Pancreas (tissue), 10 donors: ENCODE data around the gene FBXO36. TPM values are rescaled to one million over a fixed set of nuclear protein-coding genes. Genes with fewer than 3 reads are reported as not detected.

Source experiments
- ATAC-seq, 4 donors: fragments of 200-7000 bp; cut with Tn5 transposase; one replicate each; pipeline versions ENCODE4 v1.8.0 to v1.9.1; 2020; ENCODE audit warnings: mild to moderate bottlenecking in 4 of 4, moderate library complexity in 4 of 4
- DNase-seq, 6 donors: peaks; one replicate each; pipeline ENCODE4 v3.0.0-alpha.2; 2020
- FAIRE-seq: peaks from 2 replicates; lab custom pipeline; 2012; peaks lifted over from hg19 to GRCh38; lab: Jason Lieb, UNC
- H3K27ac ChIP-seq, 4 donors: fragments of 200-600 bp; sonication (generic); 1 replicate in 3 of 4; 2 replicates in 1 of 4; pipeline versions ENCODE4 v1.5.0 to v1.8.0; 2020
- H3K27me3 ChIP-seq, 4 donors: fragments of 200-600 bp; one replicate each; pipeline ENCODE4 v1.8.0; 2021
- H3K36me3 ChIP-seq, 3 donors: fragments of 200-600 bp; sonication (generic) in 1 of 3; one replicate each; pipeline versions ENCODE4 v1.5.0 to v1.8.0; 2020 to 2021
- H3K4me1 ChIP-seq, 3 donors: fragments of 200-600 bp; one replicate each; pipeline ENCODE4 v1.8.0; 2021
- H3K4me3 ChIP-seq, 4 donors: fragments of 200-600 bp; sonication (generic) in 2 of 4; one replicate each; pipeline versions ENCODE4 v1.5.0 to v1.8.0; 2020 to 2021
- H3K9me3 ChIP-seq, 4 donors: fragments of 200-600 bp; one replicate each; pipeline ENCODE4 v1.8.0; 2021
- CTCF ChIP-seq, 4 donors: fragments of 200-600 bp; sonication (generic) in 3 of 4; IDR thresholded peaks; one replicate each; pipeline versions ENCODE4 v1.5.0 to v1.8.0; 2021; ENCODE audit warnings: antibody characterized with exemption in 4 of 4
- WGBS, 2 donors: extraction: QIAGEN DNeasy Blood & Tissue Kit; methylation state at CpG; one replicate each; pipeline ENCODE4 v1.1.7; 2013; 5-methylcytosine and 5-hydroxymethylcytosine counted together
- intact Hi-C, 3 donors: fragments of 100-400 bp; cut with DNase I; formaldehyde crosslinking; loops; one replicate each; pipeline versions ENCODE4 v1.11.1 to v1.14.2; 2022
- polyA plus RNA-seq, 2 donors: library from polyadenylated mRNA; stranded (reverse); fragments of 200-250 nt; gene quantifications; one replicate each; pipeline ENCODE4 v1.2.3, GENCODE V29; 2013
- total RNA-seq, 6 donors: library from RNA; stranded (reverse); fragmentation: NEBNext Ultra II Directional in 4 of 6; extraction: Animal tissue kit (Norgen Biotek cat#: 25700) in 4 of 6; gene quantifications; one replicate each; pipeline versions ENCODE4 v1.2.1 to v1.2.4, GENCODE V29; 2021 to 2023
- donor health status: healthy with polysubstance abuse.
- donor health status: DM: no; HTN: no; CAD: no; lungs with moderate emphysema.
- donor health status: DM: no; HTN: no; CAD: no.
- donor health status: control.
- donor health status: control.
- donor health status: Bipolar disorder and iron deficiency.
- donor health status: DM: yes; HTN: yes; CAD: no.
- donor health status: DM: no; HTN: no; CAD: no.
- donor health status: DM: no; HTN: no; CAD: no.
- donor health status: DM: yes; HTN: yes; CAD: no.

Gene FBXO36
- total and polyA plus RNA-seq, 8 donors = 0.84 to 1.8 (median 1.2) TPM

GRCh38 chr2:229927817-229928321 lies 5.6 kb downstream of the FBXO36 start:
- no peak for TF ChIP-seq CTCF (IDR thresholded peaks at IDR 0.05)
- Histone ChIP-seq H3K9me3 (no peaks in the 10 kb centered on the region), H3K27me3 (no peaks in the 10 kb centered on the region), H3K4me1 (peaks cover 0 to 5% (median 3%) of the 10 kb centered on the region in 3 donors), H3K36me3 (no peaks in the 10 kb centered on the region), H3K4me3 (no peak overlapping the region), H3K27ac (no peak overlapping the region)
- 69 to 77% methylated on average over 2 of the region's 2 CpGs for WGBS, 2 donors
- DNase-seq (no peak), ATAC-seq (no peak), FAIRE-seq (no peak)
- intact Hi-C loops = no loop called here

GRCh38 chr2:229930656-229931055 lies 8.4 kb downstream of the FBXO36 start:
- TF ChIP-seq CTCF (IDR thresholded peaks at IDR 0.05) = no peak
- H3K9me3 ChIP-seq = no peaks in the 10 kb centered on the region
- ATAC-seq = no peak
- H3K4me3 ChIP-seq = no peak overlapping the region
- no peaks in the 10 kb centered on the region for H3K36me3 ChIP-seq
- intact Hi-C loops = no loop called here
- 86 to 88% methylated on average over 7 of the region's 7 CpGs for WGBS, 2 donors
- H3K27me3 ChIP-seq = no peaks in the 10 kb centered on the region
- no peak for DNase-seq
- H3K4me1 ChIP-seq = no peaks in the 10 kb centered on the region
- no peak overlapping the region for H3K27ac ChIP-seq
- FAIRE-seq = no peak

GRCh38 chr2:229931241-229931640 lies 8.9 kb downstream of the FBXO36 start:
- Histone ChIP-seq H3K4me3 (no peak overlapping the region), H3K9me3 (no peaks in the 10 kb centered on the region), H3K27ac (no peak overlapping the region), H3K27me3 (no peaks in the 10 kb centered on the region), H3K36me3 (no peaks in the 10 kb centered on the region), H3K4me1 (no peaks in the 10 kb centered on the region)
- TF ChIP-seq CTCF (IDR thresholded peaks at IDR 0.05) = no peak
- ATAC-seq (no peak), FAIRE-seq (no peak), DNase-seq (no peak)
- 93 to 95% methylated on average over 5 of the region's 5 CpGs for WGBS, 2 donors
- intact Hi-C loops = no loop called here

- TF ChIP-seq CTCF (IDR thresholded peaks at IDR 0.05) = no peak
- Histone ChIP-seq H3K36me3 (no peaks in the 10 kb centered on the region), H3K4me1 (no peaks in the 10 kb centered on the region), H3K27ac (no peak overlapping the region), H3K27me3 (no peaks in the 10 kb centered on the region), H3K9me3 (no peaks in the 10 kb centered on the region), H3K4me3 (no peak overlapping the region)
- ATAC-seq (no peak), FAIRE-seq (no peak), DNase-seq (no peak)
- WGBS, 2 donors = 87 to 91% methylated on average over 4 of the region's 4 CpGs
- intact Hi-C loops = no loop called here
These were observed 15.2 kb downstream of the FBXO36 start for GRCh38 chr2:229937537-229937936.

- DNase-seq (no peak), FAIRE-seq (no peak), ATAC-seq (no peak)
- Histone ChIP-seq H3K4me1 (no peaks in the 10 kb centered on the region), H3K27me3 (no peaks in the 10 kb centered on the region), H3K36me3 (no peaks in the 10 kb centered on the region), H3K27ac (no peak overlapping the region), H3K9me3 (no peaks in the 10 kb centered on the region), H3K4me3 (no peak overlapping the region)
- 92 to 94% methylated on average over 8 of the region's 8 CpGs for WGBS, 2 donors
- intact Hi-C loops = no loop called here
- no peak for TF ChIP-seq CTCF (IDR thresholded peaks at IDR 0.05)
These were observed 20.4 kb downstream of the FBXO36 start for GRCh38 chr2:229942671-229943070.
